H9 (cell line): ENCODE data around the gene STAB2. TPM values are rescaled to one million over a fixed set of nuclear protein-coding genes. Genes with fewer than 3 reads are reported as not detected.

Experiments used
- DNase-seq: peaks from one replicate; pipeline ENCODE4 v3.0.0-alpha.2; 2017
- H2AFZ ChIP-seq: one replicate; pipeline ENCODE4 v1.6.1; 2013; ENCODE audit warnings: mild to moderate bottlenecking, low read length, control low read depth, moderate library complexity
- H2AK5ac ChIP-seq: 2 replicates; pipeline ENCODE4 v1.6.1; 2013; ENCODE audit warnings: low read length, control low read depth, mixed read lengths; ENCODE audit not compliant: insufficient read length
- H2BK120ac ChIP-seq: one replicate; pipeline ENCODE4 v1.6.1; 2013; ENCODE audit warnings: low read depth, mild to moderate bottlenecking, low read length, control low read depth, inconsistent platforms; ENCODE audit not compliant: poor library complexity, severe bottlenecking
- H2BK12ac ChIP-seq: 2 replicates; pipeline ENCODE4 v1.6.1; 2013; ENCODE audit warnings: low read length, control low read depth, mixed read lengths, low read depth; ENCODE audit not compliant: insufficient read length
- H2BK15ac ChIP-seq: 2 replicates; pipeline ENCODE4 v1.6.1; 2013; ENCODE audit warnings: low read depth, low read length, control low read depth
- H2BK20ac ChIP-seq: one replicate; pipeline ENCODE4 v1.6.1; 2013; ENCODE audit warnings: low read depth, mild to moderate bottlenecking, low read length, control low read depth, inconsistent platforms; ENCODE audit not compliant: poor library complexity, severe bottlenecking
- H2BK5ac ChIP-seq: 2 replicates; pipeline ENCODE4 v1.6.1; 2013; ENCODE audit warnings: low read length, control low read depth, mixed read lengths; ENCODE audit not compliant: insufficient read length
- H3K14ac ChIP-seq: 2 replicates; pipeline ENCODE4 v1.6.1; 2013; ENCODE audit warnings: low read length, control low read depth; ENCODE audit not compliant: insufficient read depth
- H3K18ac ChIP-seq: 2 replicates; pipeline ENCODE4 v1.6.1; 2013; ENCODE audit warnings: low read depth, mild to moderate bottlenecking, mixed read lengths, low read length, control low read depth; ENCODE audit not compliant: insufficient read length
- H3K23ac ChIP-seq: 2 replicates; pipeline ENCODE4 v1.6.1; 2013; ENCODE audit warnings: low read length, control low read depth, mixed read lengths, low read depth; ENCODE audit not compliant: insufficient read length
- H3K23me2 ChIP-seq: 2 replicates; pipeline ENCODE4 v1.6.1; 2013; ENCODE audit warnings: low read depth, mild to moderate bottlenecking, mixed read lengths, low read length, control low read depth; ENCODE audit not compliant: insufficient read length, poor library complexity, severe bottlenecking
- H3K27ac ChIP-seq: 2 replicates; pipeline ENCODE4 v1.5.1; 2013; ENCODE audit warnings: low read length, control low read depth, mixed read lengths, low read depth; ENCODE audit not compliant: insufficient read length
- H3K27me3 ChIP-seq: 2 replicates; pipeline ENCODE4 v1.6.1; 2013; ENCODE audit warnings: low read length, control low read depth, inconsistent platforms; ENCODE audit not compliant: insufficient read depth
- H3K4ac ChIP-seq: 2 replicates; pipeline ENCODE4 v1.6.1; 2013; ENCODE audit warnings: low read depth, mild to moderate bottlenecking, control low read depth, inconsistent platforms, low read length, moderate library complexity
- H3K4me1 ChIP-seq: 2 replicates; pipeline ENCODE4 v1.6.1; 2013; ENCODE audit warnings: low read length, control low read depth, inconsistent platforms; ENCODE audit not compliant: insufficient read depth
- H3K4me2 ChIP-seq: 2 replicates; pipeline ENCODE4 v1.6.1; 2013; ENCODE audit warnings: low read length, control low read depth, mixed read lengths; ENCODE audit not compliant: insufficient read length, insufficient read depth
- H3K56ac ChIP-seq: 2 replicates; pipeline ENCODE4 v1.6.1; 2013; ENCODE audit warnings: low read depth, mild to moderate bottlenecking, mixed read lengths, low read length, control low read depth; ENCODE audit not compliant: insufficient read length
- H3K79me1 ChIP-seq: 2 replicates; pipeline ENCODE4 v1.6.1; 2013; ENCODE audit warnings: low read depth, mild to moderate bottlenecking, moderate library complexity, low read length, control low read depth, inconsistent platforms; ENCODE audit not compliant: insufficient read depth, poor library complexity, severe bottlenecking
- H3K79me2 ChIP-seq: 2 replicates; pipeline ENCODE4 v1.6.1; 2013; ENCODE audit warnings: low read length, control low read depth, inconsistent platforms; ENCODE audit not compliant: insufficient read depth
- H3K9ac ChIP-seq: 2 replicates; pipeline ENCODE4 v1.6.1; 2013; ENCODE audit warnings: low read length, control low read depth, mixed read lengths; ENCODE audit not compliant: insufficient read length; ENCODE audit errors: extremely low read depth
- H3K9me3 ChIP-seq: one replicate; pipeline ENCODE4 v1.6.1; 2013; ENCODE audit warnings: low read depth, low read length, inconsistent platforms; ENCODE audit not compliant: control insufficient read depth
- H3T11ph ChIP-seq: one replicate; pipeline ENCODE4 v1.6.1; 2013; ENCODE audit warnings: mild to moderate bottlenecking, low read length, control low read depth, inconsistent platforms
- H4K20me1 ChIP-seq: one replicate; pipeline ENCODE4 v1.6.1; 2013; ENCODE audit not compliant: control insufficient read depth, insufficient read length, insufficient read depth
- H4K5ac ChIP-seq: 2 replicates; pipeline ENCODE4 v1.6.1; 2013; ENCODE audit warnings: low read depth, mild to moderate bottlenecking, mixed read lengths, low read length, control low read depth; ENCODE audit not compliant: insufficient read length
- H4K8ac ChIP-seq: replicated peaks from 2 replicates; pipeline ENCODE4 v1.6.1; 2013; ENCODE audit warnings: low read length, control low read depth, mixed read lengths, low read depth; ENCODE audit not compliant: insufficient read length
- H4K91ac ChIP-seq: 2 replicates; pipeline ENCODE4 v1.6.1; 2013; ENCODE audit warnings: low read depth, mild to moderate bottlenecking, moderate library complexity, mixed read lengths, low read length, control low read depth; ENCODE audit not compliant: insufficient read length
- H3K27ac Mint-ChIP-seq, 3 experiments: 2 replicates in 2 of 3; 3 replicates in 1 of 3; pipeline ENCODE4 v1.8.0; 2020 to 2021; ENCODE audit warnings: mixed read lengths in 3 of 3, mild to moderate bottlenecking in 1 of 3, moderate library complexity in 1 of 3
- H3K27me3 Mint-ChIP-seq: 2 replicates; pipeline ENCODE4 v1.8.0; 2021; ENCODE audit warnings: low read depth, mild to moderate bottlenecking, moderate library complexity, mixed read lengths
- H3K36me3 Mint-ChIP-seq, 3 experiments: 2 replicates in 2 of 3; 3 replicates in 1 of 3; pipeline ENCODE4 v1.8.0; 2020 to 2021; ENCODE audit warnings: low read depth in 3 of 3, mixed read lengths in 3 of 3; ENCODE audit not compliant: insufficient read depth in 1 of 3
- H3K4me1 Mint-ChIP-seq, 2 experiments: 2 replicates each; pipeline ENCODE4 v1.8.0; 2020; ENCODE audit warnings: mixed read lengths in 2 of 2
- H3K4me3 Mint-ChIP-seq, 2 experiments: 2 replicates in 1 of 2; 3 replicates in 1 of 2; pipeline ENCODE4 v1.8.0; 2020 to 2021; ENCODE audit warnings: mild to moderate bottlenecking in 2 of 2, mixed read lengths in 2 of 2, moderate library complexity in 1 of 2
- H3K9me3 Mint-ChIP-seq, 2 experiments: 2 replicates in 1 of 2; 3 replicates in 1 of 2; pipeline ENCODE4 v1.8.0; 2020; ENCODE audit warnings: mild to moderate bottlenecking in 2 of 2, mixed read lengths in 2 of 2, moderate library complexity in 1 of 2
- CTCF ChIP-seq: fragments of 200-600 bp; sonication (generic); conservative IDR thresholded peaks from 3 replicates; pipeline ENCODE4 v1.8.0; 2021; ENCODE audit warnings: antibody characterized with exemption, mild to moderate bottlenecking
- WGBS: extraction: QIAGEN DNeasy Blood & Tissue Kit; methylation state at CpG from one replicate; pipeline ENCODE4 v1.1.7; 2013; ENCODE audit warnings: missing lambda C conversion rate, low lambda C conversion rate, mixed read lengths; ENCODE audit not compliant: insufficient read length; ENCODE audit errors: extremely low coverage; 5-methylcytosine and 5-hydroxymethylcytosine counted together
- total RNA-seq: library from RNA; stranded (reverse); gene quantifications from 2 replicates; pipeline ENCODE4 v1.2.1, GENCODE V29; 2021

The STAB2 gene
- total RNA-seq, 1 experiment from 2014 or later = 0.02 TPM

- H3T11ph ChIP-seq = no peak overlapping the region
- no peak overlapping the region for H2BK15ac ChIP-seq
- no peak for TF ChIP-seq CTCF
- H2BK20ac ChIP-seq = no peak overlapping the region
- H3K23me2 ChIP-seq = no peaks in the 10 kb centered on the region
- H3K79me1 ChIP-seq = no peaks in the 10 kb centered on the region
- no peak overlapping the region for H2AFZ ChIP-seq
- H3K18ac ChIP-seq = no peak overlapping the region
- H2BK12ac ChIP-seq = no peak overlapping the region
- H3K4me2 ChIP-seq = no peak overlapping the region
- H3K4me1 ChIP-seq = no peaks in the 10 kb centered on the region
- no peak overlapping the region for H3K23ac ChIP-seq
- H2BK5ac ChIP-seq = no peak overlapping the region
- H4K8ac ChIP-seq = no peak overlapping the region
- no peaks in the 10 kb centered on the region for H3K9me3 ChIP-seq
- no peak overlapping the region for H2AK5ac ChIP-seq
- Mint-ChIP-seq H3K27ac (no peak overlapping the region), H3K4me3 (no peak overlapping the region), H3K4me1 (no peaks in the 10 kb centered on the region), H3K36me3 (no peaks in the 10 kb centered on the region; a peak in 1 of 7 replicates), H3K27me3 (peaks cover 4% of the 10 kb centered on the region; the same call in 1 of the 2 replicates), H3K9me3 (peaks cover 4 to 6% of the 10 kb centered on the region in 2 experiments; a peak in 4 of 5 replicates)
- DNase-seq = no peak
- H3K9ac ChIP-seq = no peak overlapping the region
- H3K4ac ChIP-seq = no peak overlapping the region
- H4K91ac ChIP-seq = no peak overlapping the region
- no CpG with 5 or more reads among the region's 7 CpGs for WGBS
- no peaks in the 10 kb centered on the region for H3K27me3 ChIP-seq
- no peak overlapping the region for H3K56ac ChIP-seq
- H3K79me2 ChIP-seq = no peaks in the 10 kb centered on the region
- H3K14ac ChIP-seq = no peak overlapping the region
- no peak overlapping the region for H2BK120ac ChIP-seq
- no peak overlapping the region for H4K5ac ChIP-seq
- no peaks in the 10 kb centered on the region for H4K20me1 ChIP-seq
- H3K27ac ChIP-seq = no peak overlapping the region
Observed at GRCh38 chr12:103637021-103637420, 49.9 kb downstream of the STAB2 start.
